Stimulated activated memory B cell treated with anti-CD40 and anti-IgM and Interleukin-4, amounts not matched to agents 10 μg/mL and 1 μg/mL and 100 μg/mL, for 72 hours (primary cell): ENCODE data around the gene PARD6G.
"Not testable (repeated sequence)": the region's sequence is repeated elsewhere in the genome, so short reads cannot be mapped to it uniquely, and the experiment has no call there.

Source experiments
- ATAC-seq: fragments of 150-1000 bp; cut with Tn5 transposase; 2 replicates; pipeline ENCODE4 v1.10.0; 2021
- H3K27ac Mint-ChIP-seq: one replicate; pipeline ENCODE4 v1.8.0; 2022; ENCODE audit warnings: mild to moderate bottlenecking, mixed read lengths
- H3K27me3 Mint-ChIP-seq: one replicate; pipeline ENCODE4 v1.8.0; 2022; ENCODE audit warnings: mixed read lengths
- H3K36me3 Mint-ChIP-seq: one replicate; pipeline ENCODE4 v1.8.0; 2022; ENCODE audit warnings: mixed read lengths
- H3K4me1 Mint-ChIP-seq: one replicate; pipeline ENCODE4 v1.8.0; 2022; ENCODE audit warnings: mixed read lengths
- H3K4me3 Mint-ChIP-seq: one replicate; pipeline ENCODE4 v1.8.0; 2022; ENCODE audit warnings: mild to moderate bottlenecking, moderate library complexity, mixed read lengths
- H3K9me3 Mint-ChIP-seq: one replicate; pipeline ENCODE4 v1.8.0; 2022; ENCODE audit warnings: mixed read lengths

Gene PARD6G

GRCh38 chr18:80231616-80232015 lies 15.7 kb downstream of the PARD6G start:
- H3K4me1 Mint-ChIP-seq = no peaks in the 10 kb centered on the region
- peaks cover 70% of the 10 kb centered on the region for H3K27me3 Mint-ChIP-seq
- no peak overlapping the region for H3K4me3 Mint-ChIP-seq
- H3K9me3 Mint-ChIP-seq = no peaks in the 10 kb centered on the region
- H3K36me3 Mint-ChIP-seq = no peaks in the 10 kb centered on the region
- ATAC-seq = no peak
- no peak overlapping the region for H3K27ac Mint-ChIP-seq

GRCh38 chr18:80231151-80231550 lies 16.2 kb downstream of the PARD6G start:
- Mint-ChIP-seq H3K4me3 (no peak overlapping the region), H3K4me1 (no peaks in the 10 kb centered on the region), H3K27me3 (peaks cover 74% of the 10 kb centered on the region), H3K9me3 (no peaks in the 10 kb centered on the region), H3K27ac (no peak overlapping the region), H3K36me3 (no peaks in the 10 kb centered on the region)
- ATAC-seq = no peak

DNA sequence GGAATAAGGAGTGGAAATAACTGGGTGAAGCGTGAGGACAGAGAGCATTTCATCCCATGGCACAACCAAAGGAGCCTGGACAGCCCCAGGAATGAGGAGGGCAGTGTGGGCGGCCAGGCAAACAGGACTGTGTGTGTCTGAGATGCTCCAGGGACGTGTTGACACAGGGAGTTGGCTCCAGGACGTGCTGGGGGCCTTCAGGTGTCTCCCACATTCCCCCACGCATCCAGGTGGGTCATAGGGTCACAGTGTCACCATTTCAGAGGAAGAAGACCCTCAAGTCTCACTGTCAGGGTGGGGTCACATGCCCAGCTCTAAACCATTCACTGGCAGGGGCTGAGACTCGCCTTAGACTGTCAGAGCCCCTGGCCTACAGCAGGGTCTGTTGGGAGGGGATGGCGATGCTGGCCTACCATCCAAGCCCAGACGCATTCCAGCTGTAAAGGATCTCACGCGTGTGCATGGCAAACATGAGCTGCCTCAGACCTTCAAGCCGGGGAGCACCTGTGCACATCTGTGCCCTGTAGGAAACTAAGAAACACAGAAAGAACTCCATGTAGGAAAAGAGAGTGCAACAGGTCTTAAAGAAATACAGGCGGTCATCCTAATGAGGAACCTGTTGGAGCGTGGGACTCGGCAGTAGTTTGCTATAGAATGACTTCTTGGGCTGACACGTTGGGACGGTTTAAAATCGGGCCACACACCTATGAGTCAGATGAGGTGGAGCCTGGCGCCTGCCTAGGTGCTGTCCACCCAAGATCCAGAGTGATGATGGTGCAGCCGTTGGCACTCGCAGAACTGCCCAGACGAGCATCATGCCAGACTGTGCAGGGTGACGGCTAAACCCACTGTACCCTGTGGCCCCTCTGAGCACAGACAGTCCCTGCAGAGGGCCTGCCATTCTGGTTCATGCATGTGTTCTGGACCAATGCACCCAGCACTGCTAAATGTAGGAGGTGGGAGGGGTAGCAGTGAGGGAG lies 17.3 kb downstream of the PARD6G start:
- Mint-ChIP-seq H3K4me3 (no peak overlapping the region), H3K36me3 (no peaks in the 10 kb centered on the region), H3K4me1 (no peaks in the 10 kb centered on the region), H3K9me3 (no peaks in the 10 kb centered on the region), H3K27me3 (peaks cover 76% of the 10 kb centered on the region), H3K27ac (no peak overlapping the region)
- ATAC-seq = no peak

- peaks cover 69% of the 10 kb centered on the region for H3K27me3 Mint-ChIP-seq
- H3K36me3 Mint-ChIP-seq = no peaks in the 10 kb centered on the region
- no peaks in the 10 kb centered on the region for H3K4me1 Mint-ChIP-seq
- no peak overlapping the region for H3K4me3 Mint-ChIP-seq
- H3K9me3 Mint-ChIP-seq = no peaks in the 10 kb centered on the region
- no peak overlapping the region for H3K27ac Mint-ChIP-seq
- no peak for ATAC-seq
These were observed 18.0 kb downstream of the PARD6G start for GRCh38 chr18:80229363-80229762.

- peaks cover 58% of the 10 kb centered on the region for H3K27me3 Mint-ChIP-seq
- no peaks in the 10 kb centered on the region for H3K4me1 Mint-ChIP-seq
- H3K27ac Mint-ChIP-seq = no peak overlapping the region
- H3K36me3 Mint-ChIP-seq = no peaks in the 10 kb centered on the region
- no peak overlapping the region for H3K4me3 Mint-ChIP-seq
- H3K9me3 Mint-ChIP-seq = no peaks in the 10 kb centered on the region
- no peak for ATAC-seq
These were observed 19.1 kb downstream of the PARD6G start for GRCh38 chr18:80228051-80228848.

DNA sequence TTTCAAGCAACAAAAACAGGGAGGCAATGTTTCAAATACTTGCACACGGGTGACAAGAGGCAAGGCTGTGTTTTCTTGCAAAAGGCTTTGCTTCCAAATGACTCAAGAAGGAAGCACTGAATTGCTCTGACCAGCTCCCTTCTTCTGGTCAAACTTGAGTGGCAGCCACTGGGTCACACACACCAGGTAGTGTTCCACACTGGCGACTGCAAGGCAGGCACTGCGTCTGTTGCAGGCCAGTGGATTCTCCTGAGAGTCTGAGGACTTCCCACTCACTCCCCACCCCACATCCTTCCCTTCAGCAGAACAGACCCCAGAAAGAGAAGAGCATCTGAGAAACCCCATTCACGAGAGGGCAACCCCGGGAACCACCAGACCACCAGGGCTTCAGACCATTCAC lies 19.8 kb downstream of the PARD6G start:
- Mint-ChIP-seq H3K4me1 (no peaks in the 10 kb centered on the region), H3K27ac (no peak overlapping the region), H3K27me3 (peaks cover 51% of the 10 kb centered on the region), H3K9me3 (no peaks in the 10 kb centered on the region), H3K4me3 (no peak overlapping the region), H3K36me3 (no peaks in the 10 kb centered on the region)
- no peak for ATAC-seq

GRCh38 chr18:80225685-80226084 lies 21.6 kb downstream of the PARD6G start:
- ATAC-seq = no peak
- Mint-ChIP-seq H3K9me3 (peaks cover 6% of the 10 kb centered on the region), H3K36me3 (no peaks in the 10 kb centered on the region), H3K27me3 (peaks cover 59% of the 10 kb centered on the region), H3K27ac (no peak overlapping the region), H3K4me1 (no peaks in the 10 kb centered on the region), H3K4me3 (no peak overlapping the region)

GRCh38 chr18:80223581-80224148 lies 23.6 kb downstream of the PARD6G start:
- no peak for ATAC-seq
- H3K36me3 Mint-ChIP-seq = no peaks in the 10 kb centered on the region
- H3K4me3 Mint-ChIP-seq = no peak overlapping the region
- no peak overlapping the region for H3K27ac Mint-ChIP-seq
- H3K9me3 Mint-ChIP-seq = peaks cover 10% of the 10 kb centered on the region
- peaks cover 47% of the 10 kb centered on the region for H3K27me3 Mint-ChIP-seq
- no peaks in the 10 kb centered on the region for H3K4me1 Mint-ChIP-seq

DNA sequence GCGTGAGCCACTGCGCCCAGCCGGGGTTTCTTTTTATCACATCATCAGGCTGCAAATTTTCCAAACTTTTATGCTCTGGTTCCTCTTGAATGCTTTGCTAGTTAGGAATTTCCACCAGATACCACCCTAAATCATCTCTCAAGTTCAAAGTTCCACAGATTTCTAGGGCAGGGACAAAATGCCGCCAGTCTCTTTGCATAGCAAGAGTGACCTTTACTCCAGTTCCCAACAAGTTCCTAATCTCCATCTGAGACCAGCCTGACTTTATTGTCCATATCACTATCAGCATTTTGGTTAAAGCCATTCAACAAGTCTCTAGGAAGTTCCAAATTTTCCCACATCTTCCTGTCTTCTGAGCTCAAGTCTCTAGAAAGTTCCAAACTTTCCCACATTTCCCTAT lies 27.8 kb downstream of the PARD6G start:
- Mint-ChIP-seq H3K9me3 (peaks cover 21% of the 10 kb centered on the region), H3K27me3 (peaks cover 49% of the 10 kb centered on the region)
- H3K4me3 Mint-ChIP-seq, H3K4me1 Mint-ChIP-seq, H3K27ac Mint-ChIP-seq, ATAC-seq, H3K36me3 Mint-ChIP-seq: not testable (repeated sequence)

GRCh38 chr18:80218341-80219227 lies 28.7 kb downstream of the PARD6G start:
- no peak for ATAC-seq
- Mint-ChIP-seq H3K4me3 (no peak overlapping the region), H3K27me3 (peaks cover 58% of the 10 kb centered on the region), H3K4me1 (no peaks in the 10 kb centered on the region), H3K27ac (no peak overlapping the region), H3K9me3 (peaks cover 26% of the 10 kb centered on the region), H3K36me3 (peaks cover 8% of the 10 kb centered on the region)

DNA sequence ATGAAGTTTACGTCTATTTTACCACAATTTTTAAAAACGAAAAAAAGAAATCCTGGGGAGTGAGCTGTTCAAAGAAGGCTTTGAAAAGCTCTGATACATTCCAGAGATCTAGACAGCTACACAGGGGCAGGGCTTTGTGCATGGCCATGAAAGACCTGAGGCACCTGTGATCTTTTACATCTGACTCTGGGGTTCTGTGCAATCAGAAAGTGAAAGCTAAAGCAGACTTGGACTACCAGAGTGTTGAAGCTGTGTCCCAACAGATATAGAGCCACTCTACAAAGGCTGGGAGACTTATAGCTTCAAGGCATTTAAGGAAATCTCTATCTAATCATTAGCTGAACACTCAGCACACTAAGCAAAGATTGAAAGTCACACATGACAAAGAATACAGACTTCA lies 34.1 kb downstream of the PARD6G start:
- ATAC-seq = no peak
- H3K27me3 Mint-ChIP-seq = peaks cover 64% of the 10 kb centered on the region

GRCh38 chr18:80210312-80211083 lies 36.8 kb downstream of the PARD6G start:
- Mint-ChIP-seq H3K36me3 (peaks cover 8% of the 10 kb centered on the region), H3K4me3 (no peak overlapping the region), H3K4me1 (peaks cover 8% of the 10 kb centered on the region), H3K27me3 (peaks cover 49% of the 10 kb centered on the region), H3K27ac (no peak overlapping the region), H3K9me3 (peaks cover 14% of the 10 kb centered on the region)
- peak; percentile 79 for ATAC-seq

More for the DNA sequence above, 34.1 kb downstream of the PARD6G start:
- Mint-ChIP-seq H3K36me3 (peaks cover 8% of the 10 kb centered on the region), H3K4me3 (no peak overlapping the region), H3K4me1 (peaks cover 8% of the 10 kb centered on the region), H3K9me3 (peaks cover 20% of the 10 kb centered on the region), H3K27ac (no peak overlapping the region)

- Mint-ChIP-seq H3K27ac (no peak overlapping the region), H3K4me3 (no peak overlapping the region), H3K9me3 (peaks cover 3% of the 10 kb centered on the region), H3K4me1 (peaks cover 8% of the 10 kb centered on the region), H3K27me3 (peaks cover 49% of the 10 kb centered on the region), H3K36me3 (no peaks in the 10 kb centered on the region)
- ATAC-seq = no peak
These were observed 38.7 kb downstream of the PARD6G start for GRCh38 chr18:80208620-80209019.

GRCh38 chr18:80205294-80205693 lies 42.0 kb downstream of the PARD6G start:
- Mint-ChIP-seq H3K9me3 (no peaks in the 10 kb centered on the region), H3K4me3 (no peak overlapping the region), H3K27me3 (peaks cover 55% of the 10 kb centered on the region), H3K27ac (no peak overlapping the region), H3K4me1 (peaks cover 24% of the 10 kb centered on the region), H3K36me3 (no peaks in the 10 kb centered on the region)
- no peak for ATAC-seq
